ENCODE data around the gene SART1.

SART1 gene

DNA sequence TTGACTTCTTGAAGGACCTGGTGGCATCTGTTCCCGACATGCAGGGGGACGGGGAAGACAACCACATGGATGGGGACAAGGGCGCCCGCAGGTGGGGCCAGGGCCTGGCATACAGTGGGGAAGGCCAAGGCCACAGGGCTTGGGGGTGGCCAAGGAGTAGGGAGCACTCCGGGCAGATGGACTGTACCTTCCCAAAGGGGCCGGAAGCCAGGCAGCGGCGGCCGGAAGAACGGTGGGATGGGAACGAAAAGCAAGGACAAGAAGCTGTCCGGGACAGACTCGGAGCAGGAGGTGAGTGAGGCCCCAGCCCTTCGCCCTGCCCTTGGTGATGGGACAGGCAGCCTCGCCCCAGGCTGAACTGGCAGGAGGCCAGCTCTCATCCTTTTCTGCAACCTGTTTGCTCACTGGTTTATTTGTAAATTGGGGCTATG is 41.1 kb upstream of the SART1 start:
- CTCF ChIA-PET, result interaction anchor here (0.6 to 1.2 kb wide), 2 partner anchors 35 to 69 kb away, joined by 4 to 5 read pairs; no protein-coding TSS in a partner anchor
- POLR2A ChIA-PET (ENCODE audit: low non-redundant PET), result interaction anchor here (0.6 kb wide), 1 partner anchor 31 kb away, joined by 3 read pairs; no protein-coding TSS in a partner anchor
- DNase-seq (ENCODE audit: low spot score), result no peak
- TF ChIP-seq, protein P1, sequence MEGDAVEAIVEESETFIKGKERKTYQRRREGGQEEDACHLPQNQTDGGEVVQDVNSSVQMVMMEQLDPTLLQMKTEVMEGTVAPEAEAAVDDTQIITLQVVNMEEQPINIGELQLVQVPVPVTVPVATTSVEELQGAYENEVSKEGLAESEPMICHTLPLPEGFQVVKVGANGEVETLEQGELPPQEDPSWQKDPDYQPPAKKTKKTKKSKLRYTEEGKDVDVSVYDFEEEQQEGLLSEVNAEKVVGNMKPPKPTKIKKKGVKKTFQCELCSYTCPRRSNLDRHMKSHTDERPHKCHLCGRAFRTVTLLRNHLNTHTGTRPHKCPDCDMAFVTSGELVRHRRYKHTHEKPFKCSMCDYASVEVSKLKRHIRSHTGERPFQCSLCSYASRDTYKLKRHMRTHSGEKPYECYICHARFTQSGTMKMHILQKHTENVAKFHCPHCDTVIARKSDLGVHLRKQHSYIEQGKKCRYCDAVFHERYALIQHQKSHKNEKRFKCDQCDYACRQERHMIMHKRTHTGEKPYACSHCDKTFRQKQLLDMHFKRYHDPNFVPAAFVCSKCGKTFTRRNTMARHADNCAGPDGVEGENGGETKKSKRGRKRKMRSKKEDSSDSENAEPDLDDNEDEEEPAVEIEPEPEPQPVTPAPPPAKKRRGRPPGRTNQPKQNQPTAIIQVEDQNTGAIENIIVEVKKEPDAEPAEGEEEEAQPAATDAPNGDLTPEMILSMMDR (conservative IDR thresholded peaks at IDR 0.05; ENCODE audit: low read depth), result no peak
- H3K27ac ChIP-seq, result peak overlapping the region; percentile 93

GRCh38 chr11:65921033-65921555 is 40.4 kb upstream of the SART1 start:
- CTCF ChIA-PET, result interaction anchor here (0.6 to 1.2 kb wide), 3 partner anchors 34 to 68 kb away, joined by 3 to 5 read pairs (median 4); no protein-coding TSS in a partner anchor
- peak overlapping the region; percentile 93 for H3K27ac ChIP-seq
- TF ChIP-seq, protein P1 (conservative IDR thresholded peaks at IDR 0.05; ENCODE audit: low read depth), result no peak
- no peak for DNase-seq (ENCODE audit: low spot score)
- POLR2A ChIA-PET (ENCODE audit: low non-redundant PET), result interaction anchor here (0.6 kb wide), 1 partner anchor 112 kb away, joined by 4 read pairs; no protein-coding TSS in a partner anchor

DNA sequence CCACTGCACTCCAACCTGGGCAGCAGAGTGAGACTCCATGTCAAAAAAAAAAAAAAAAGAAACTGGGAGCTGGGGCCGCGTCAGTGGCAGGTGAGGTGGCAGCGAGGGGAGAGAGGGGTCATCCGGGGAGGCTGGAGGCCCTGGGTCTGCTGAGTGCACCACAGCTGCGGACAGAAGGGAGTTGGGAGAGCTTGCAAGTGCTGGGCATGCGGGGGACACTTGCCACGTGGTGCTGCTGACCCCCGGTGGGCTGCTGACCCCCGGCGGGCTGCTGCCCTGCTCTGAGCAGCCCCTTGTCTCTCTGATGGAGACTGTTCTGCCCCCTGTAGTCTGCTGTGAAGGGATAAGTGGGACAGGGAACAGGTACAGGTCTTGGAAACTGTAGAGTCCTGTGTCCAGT is 39.7 kb upstream of the SART1 start:
- CTCF ChIA-PET, result interaction anchor here (0.6 to 1.2 kb wide), 3 partner anchors 35 to 101 kb away, joined by 3 to 5 read pairs (median 3); no protein-coding TSS in a partner anchor
- H3K27ac ChIP-seq, result peak overlapping the region; percentile 93
- no peak for DNase-seq (ENCODE audit: low spot score)
- POLR2A ChIA-PET (ENCODE audit: low non-redundant PET), result interaction anchor here (0.6 kb wide), 1 partner anchor 113 kb away, joined by 4 read pairs; no protein-coding TSS in a partner anchor
- TF ChIP-seq, protein P1 (conservative IDR thresholded peaks at IDR 0.05; ENCODE audit: low read depth), result no peak

- TF ChIP-seq, protein P1 (conservative IDR thresholded peaks at IDR 0.05; ENCODE audit: low read depth), result no peak
- DNase-seq (ENCODE audit: low spot score), result no peak
- peak overlapping the region; percentile 93 for H3K27ac ChIP-seq
- CTCF ChIA-PET, result no interaction called here
- POLR2A ChIA-PET (ENCODE audit: low non-redundant PET), result interaction anchor here (0.6 to 1.1 kb wide), 4 partner anchors 31 to 147 kb away, joined by 3 read pairs; no protein-coding TSS in a partner anchor
Measured at GRCh38 chr11:65922565-65922964, 39.0 kb upstream of the SART1 start.

- ChIA-PET CTCF (no interaction called here), POLR2A (ENCODE audit: low non-redundant PET) (interaction anchor here (0.7 kb wide), 1 partner anchor 9 kb away, joined by 3 read pairs; no protein-coding TSS in a partner anchor)
- H3K27ac ChIP-seq, result no peak overlapping the region
- TF ChIP-seq, protein P1 (conservative IDR thresholded peaks at IDR 0.05; ENCODE audit: low read depth), result no peak
- DNase-seq (ENCODE audit: low spot score), result no peak
Measured at GRCh38 chr11:65925397-65925796, 36.1 kb upstream of the SART1 start.

- TF ChIP-seq, protein P1 (conservative IDR thresholded peaks at IDR 0.05; ENCODE audit: low read depth), result no peak
- ChIA-PET CTCF (interaction anchor here (0.6 kb wide), 1 partner anchor 95 kb away, joined by 5 read pairs; no protein-coding TSS in a partner anchor), POLR2A (ENCODE audit: low non-redundant PET) (no interaction called here)
- H3K27ac ChIP-seq, result peak overlapping the region; percentile 33; the same call in 1 of the 2 replicates
- DNase-seq (ENCODE audit: low spot score), result no peak
Measured at GRCh38 chr11:65927904-65928397, 33.6 kb upstream of the SART1 start.

All from RWPE1 (cell line).